NCI-H2171 treated with DMSO at 0.1 percent for 48 hours (cell line): ENCODE results near the gene RBM33.

Experiments
- DNase-seq: peaks from one replicate; lab custom pipeline; 2025; lab: John Stamatoyannopoulos, UW

Gene RBM33

GRCh38 chr7:155829796-155830470 lies 185.5 kb downstream of the RBM33 start:
- DNase-seq = peak; percentile 19
